NCI-H2227 (cell line): Measurements from ENCODE around the gene PRKN.
"Not testable (repeated sequence)": the region's sequence is repeated elsewhere in the genome, so short reads cannot be mapped to it uniquely, and the experiment has no call there.

ENCODE experiments used
- DNase-seq: peaks from one replicate; lab custom pipeline; 2025; ENCODE audit not compliant: unreplicated experiment; lab: John Stamatoyannopoulos, UW

PRKN gene

GRCh38 chr6:161351858-161352257 lies 1375.7 kb downstream of the PRKN start:
- DNase-seq = no peak

DNA sequence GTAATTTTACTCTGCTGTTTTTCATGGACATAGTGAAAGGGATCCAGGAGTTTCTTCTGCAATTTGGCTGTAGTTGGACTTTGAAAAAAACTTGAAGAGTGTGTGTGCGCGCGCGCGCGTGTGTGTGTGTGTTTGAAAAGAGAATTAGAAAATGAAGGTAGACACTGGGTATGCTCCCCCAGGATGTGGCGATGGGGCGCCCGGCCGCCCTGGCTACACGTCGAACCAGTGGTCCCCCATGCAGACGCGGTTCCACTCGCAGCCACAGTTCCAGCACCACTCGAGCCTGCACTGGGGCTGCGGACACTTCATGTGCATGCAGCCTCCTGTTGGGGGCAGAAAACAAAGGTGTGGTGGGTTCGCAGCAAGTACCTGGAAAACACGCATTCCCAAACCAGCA lies 1377.7 kb downstream of the PRKN start:
- no peak for DNase-seq

GRCh38 chr6:161348628-161348994 lies 1379.0 kb downstream of the PRKN start:
- no peak for DNase-seq

DNA sequence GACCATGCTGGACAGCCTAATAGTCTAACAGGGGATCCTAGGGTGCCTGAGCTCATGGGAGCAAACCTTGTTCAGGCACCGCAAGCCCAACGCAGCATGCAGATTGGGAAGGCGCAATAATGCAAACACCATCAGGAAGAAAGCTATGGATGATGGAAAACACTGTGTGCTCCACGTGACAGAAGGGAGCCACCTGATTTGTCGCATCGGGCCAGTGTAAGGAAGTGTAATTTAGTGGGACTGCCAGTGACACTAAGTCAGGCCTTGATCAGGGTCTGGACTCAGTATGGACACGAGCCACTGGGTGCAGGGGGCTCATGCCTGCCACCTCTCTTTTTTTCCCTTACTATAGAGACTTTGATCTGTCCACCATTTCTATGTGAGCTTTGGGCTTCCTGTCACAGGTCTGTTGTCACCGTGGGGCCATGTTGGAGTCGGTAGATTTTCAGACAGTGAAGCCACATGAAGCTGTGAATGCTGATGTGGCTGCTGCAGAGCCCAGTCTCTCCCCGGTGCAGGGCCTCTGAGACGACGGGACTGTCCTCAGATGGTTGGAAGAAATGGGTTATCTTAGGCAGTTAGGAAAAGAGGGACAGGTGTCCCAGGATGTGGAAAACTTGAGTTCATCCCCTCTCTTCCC lies 1379.5 kb downstream of the PRKN start:
- DNase-seq = no peak

DNA sequence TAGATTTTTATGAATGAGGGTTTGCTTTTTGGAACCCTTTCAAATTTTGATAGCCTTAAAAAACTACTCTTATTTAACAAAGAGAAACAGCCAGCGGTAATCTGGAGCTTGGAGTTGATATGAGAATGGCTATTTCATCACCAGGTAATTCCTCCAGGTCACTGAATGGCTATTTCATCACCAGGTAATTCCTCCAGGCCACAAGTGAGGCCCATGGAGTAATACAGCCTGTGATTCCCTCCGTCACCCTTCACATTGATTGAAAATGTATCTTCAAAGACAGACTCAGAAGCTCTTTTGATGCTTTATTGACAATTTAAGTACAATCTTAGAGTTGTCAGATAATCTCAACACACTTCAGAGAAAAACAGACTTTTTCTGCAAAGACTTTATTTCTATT lies 1380.4 kb downstream of the PRKN start:
- no peak for DNase-seq

DNA sequence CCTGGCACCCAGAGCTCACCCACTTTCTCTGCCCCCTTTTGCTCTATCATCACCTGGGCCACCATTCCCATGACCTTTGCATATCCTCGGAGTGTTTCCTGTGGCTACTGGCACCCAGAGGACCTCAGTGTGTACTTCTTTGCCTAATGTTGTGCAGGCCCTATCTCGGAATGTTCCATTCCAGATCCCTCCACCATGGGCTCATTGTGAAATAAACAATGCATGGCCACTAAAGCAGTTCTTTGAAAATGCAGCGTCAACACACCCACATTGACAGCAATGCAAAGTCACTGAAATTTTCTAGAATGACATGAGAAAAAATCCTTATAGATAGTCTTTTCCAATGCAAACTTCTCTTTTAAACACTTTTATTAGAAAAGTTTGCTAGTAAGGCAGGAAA lies 1380.8 kb downstream of the PRKN start:
- DNase-seq = no peak

DNA sequence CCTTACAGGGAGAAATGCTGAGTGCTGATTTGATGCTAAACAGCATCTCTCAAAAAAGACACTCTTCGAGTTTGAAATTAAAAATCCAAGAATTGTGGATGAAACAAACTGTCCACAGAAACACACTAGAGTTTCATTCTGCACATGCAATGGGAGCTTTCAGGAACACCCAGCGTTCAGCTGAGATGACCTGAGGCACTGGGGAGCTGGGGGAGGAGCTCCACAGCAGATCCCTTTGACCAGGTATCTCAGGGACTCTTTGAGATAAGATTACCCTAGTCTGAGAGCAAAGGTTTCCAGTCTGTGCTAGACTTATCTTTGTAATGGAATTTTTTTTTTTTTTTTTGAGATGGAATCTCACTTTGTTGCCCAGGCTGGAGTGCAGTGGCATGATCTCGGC lies 1382.9 kb downstream of the PRKN start:
- DNase-seq = no peak

DNA sequence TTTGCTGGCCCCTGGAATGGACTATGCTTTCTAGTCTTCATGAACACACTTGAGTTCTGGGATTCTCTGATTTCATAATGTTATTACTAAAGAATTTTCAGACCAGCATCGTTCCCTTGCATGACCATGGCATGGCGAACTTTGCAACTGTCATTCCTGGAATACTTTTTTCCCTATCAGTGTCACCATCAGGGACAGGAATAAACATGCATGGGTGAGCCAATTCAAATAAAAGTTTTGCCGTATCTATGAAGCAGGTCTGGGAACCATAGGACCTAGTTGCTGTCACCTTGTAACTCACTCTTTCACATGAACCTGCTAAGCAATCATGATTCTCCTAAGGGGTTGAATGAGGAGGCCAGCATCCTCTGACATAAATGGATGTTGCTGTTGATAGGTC lies 1385.5 kb downstream of the PRKN start:
- DNase-seq = no peak

GRCh38 chr6:161341638-161342037 lies 1385.9 kb downstream of the PRKN start:
- no peak for DNase-seq

- DNase-seq = no peak
Observed at GRCh38 chr6:161338015-161338414, 1389.6 kb downstream of the PRKN start.

DNA sequence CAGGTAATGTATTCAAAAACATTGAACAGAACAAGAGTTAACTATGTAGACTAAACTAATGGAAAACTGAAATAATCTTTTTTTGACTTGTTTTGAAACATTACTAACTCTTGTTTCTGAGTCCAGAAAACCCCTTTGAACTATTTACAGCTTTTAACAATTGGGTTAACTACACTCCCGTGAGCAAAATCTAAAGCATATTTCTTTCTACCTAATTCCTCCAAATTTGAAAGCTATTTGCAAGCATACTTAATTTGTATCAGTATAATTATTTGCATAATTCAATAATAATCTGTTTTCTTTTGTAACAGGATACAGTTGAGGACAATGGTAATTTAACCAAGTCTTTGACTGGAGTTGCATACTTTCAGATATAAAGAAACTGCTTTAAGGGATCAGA lies 1391.1 kb downstream of the PRKN start:
- DNase-seq = no peak

DNA sequence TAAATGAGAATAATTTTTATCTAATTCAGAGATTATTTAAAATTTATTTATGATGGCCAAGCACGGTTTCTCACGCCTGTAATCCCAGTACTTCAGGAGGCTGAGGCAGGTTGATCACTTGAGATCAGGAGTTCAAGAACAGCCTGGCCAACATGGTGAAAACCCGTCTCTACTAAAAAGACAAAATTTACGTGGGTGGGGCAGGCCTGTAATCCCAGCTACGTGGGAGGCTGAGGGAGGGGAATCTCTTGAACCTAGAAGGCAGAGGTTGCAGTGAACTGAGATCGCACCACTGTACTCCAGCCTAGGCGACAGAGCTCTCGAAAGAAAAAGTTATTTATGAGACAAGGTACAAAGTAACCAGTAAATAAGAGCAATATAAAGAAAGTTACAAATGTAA lies 1394.2 kb downstream of the PRKN start:
- DNase-seq = no peak

GRCh38 chr6:161331402-161332081 lies 1396.0 kb downstream of the PRKN start:
- not testable (repeated sequence) for DNase-seq

DNA sequence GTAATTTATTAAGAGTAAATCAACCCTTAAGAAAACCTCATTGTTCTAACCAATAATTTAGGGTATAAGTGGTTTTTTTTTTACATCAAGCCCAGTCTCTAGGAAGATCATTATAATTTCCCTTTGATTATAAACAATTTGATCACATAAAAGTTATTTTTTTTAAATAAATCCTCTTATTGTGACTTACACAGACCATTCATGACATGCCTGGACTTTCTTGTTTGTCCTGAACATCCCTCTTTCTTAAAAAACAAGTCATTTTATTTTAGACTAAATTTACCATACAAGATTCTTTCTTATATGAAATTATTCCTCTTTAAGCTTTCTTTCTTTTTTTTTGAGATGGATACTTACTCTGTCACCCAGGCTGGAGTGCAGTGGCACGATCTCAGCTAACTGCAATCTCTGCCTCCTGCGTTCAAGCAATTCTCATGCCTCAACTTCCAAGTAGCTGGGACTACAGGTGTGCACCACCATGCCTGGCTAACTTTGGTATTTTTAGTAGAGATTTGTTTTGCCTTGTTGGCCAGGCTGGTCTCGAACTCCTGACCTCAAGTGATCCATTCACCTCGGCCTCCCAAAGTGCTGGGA lies 1400.1 kb downstream of the PRKN start:
- DNase-seq = no peak

DNA sequence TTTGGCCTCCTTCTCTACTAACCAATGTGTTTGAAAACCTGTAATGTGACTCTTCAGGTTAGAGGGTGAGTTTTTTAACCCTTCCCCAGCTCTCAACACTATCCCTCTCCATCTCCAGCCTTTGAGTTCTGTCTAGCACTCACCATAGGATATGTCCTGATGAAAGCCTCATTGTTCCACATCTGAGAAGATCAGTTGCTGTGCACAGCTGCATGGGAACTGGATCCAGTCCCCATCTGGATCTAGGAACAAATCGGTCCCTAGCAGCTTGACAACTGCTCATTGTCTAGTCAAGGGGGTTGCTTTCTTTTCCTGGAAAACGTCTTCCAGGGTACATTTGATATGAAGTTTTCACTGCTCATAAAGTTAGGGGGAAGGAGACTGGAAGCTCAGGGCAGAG lies 1408.3 kb downstream of the PRKN start:
- no peak for DNase-seq

DNA sequence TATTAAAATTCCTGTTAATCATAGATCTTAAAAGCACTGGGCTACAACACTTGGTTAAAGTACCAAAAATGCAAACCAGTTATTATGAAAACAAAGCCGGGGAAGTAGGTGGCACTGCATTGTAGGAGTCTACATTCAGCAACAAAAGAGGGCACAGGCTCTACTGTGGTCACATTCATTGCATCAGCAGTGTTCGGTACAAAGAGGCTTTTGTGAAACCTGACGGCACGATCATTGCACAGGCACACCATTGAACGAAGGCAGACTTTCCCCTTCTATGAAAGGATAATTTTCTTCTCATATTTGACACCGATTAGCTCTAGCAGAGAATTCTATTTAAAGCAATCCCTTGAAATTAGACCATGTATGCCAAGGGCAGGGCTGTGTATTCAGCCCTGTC lies 1409.1 kb downstream of the PRKN start:
- DNase-seq = no peak

- DNase-seq = no peak
Observed at GRCh38 chr6:161316531-161316930, 1411.0 kb downstream of the PRKN start.

GRCh38 chr6:161315246-161315917 lies 1412.2 kb downstream of the PRKN start:
- DNase-seq = not testable (repeated sequence)

GRCh38 chr6:161314541-161315245 lies 1412.9 kb downstream of the PRKN start:
- DNase-seq = not testable (repeated sequence)

GRCh38 chr6:161313940-161314509 lies 1413.5 kb downstream of the PRKN start:
- no peak for DNase-seq

DNA sequence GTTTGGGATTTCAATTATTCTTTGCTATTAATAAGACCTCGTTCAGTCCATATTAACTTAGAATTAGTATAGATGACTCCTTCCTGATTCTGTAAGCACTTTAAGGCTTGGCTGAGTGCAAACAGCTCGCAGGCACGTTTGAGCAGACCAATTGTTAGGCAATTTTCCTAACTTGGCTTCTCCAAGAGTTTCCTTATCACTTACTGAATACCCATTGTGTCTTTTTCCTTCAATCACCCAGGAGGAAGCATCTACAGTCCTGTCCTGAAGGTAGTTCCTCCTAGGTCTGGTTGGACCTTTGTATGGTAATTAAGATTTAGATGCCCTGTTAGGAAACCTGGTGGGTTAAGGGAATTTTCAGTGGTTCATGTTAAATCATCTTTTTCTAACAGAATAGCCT lies 1414.1 kb downstream of the PRKN start:
- DNase-seq = not testable (repeated sequence)
